Peyer's patch (tissue), 4 donors: ENCODE data around the gene BTBD7. TPM values are rescaled to one million over a fixed set of nuclear protein-coding genes. Genes with fewer than 3 reads are reported as not detected.

Source experiments
- DNase-seq, 3 donors: peaks; one replicate each; pipeline ENCODE4 v3.0.0-alpha.2; 2017 to 2019
- H3K27ac ChIP-seq, 4 donors: fragments of 200-600 bp; sonication (generic); one replicate each; pipeline ENCODE4 v1.5.1; 2016 to 2019
- H3K27me3 ChIP-seq, 2 donors: fragments of 200-600 bp; sonication (generic); one replicate each; pipeline ENCODE4 v1.5.1; 2019
- H3K36me3 ChIP-seq, 3 donors: fragments of 200-600 bp; sonication (generic); one replicate each; pipeline ENCODE4 v1.5.1; 2016 to 2019
- H3K4me1 ChIP-seq, 4 donors: fragments of 200-600 bp; sonication (generic); one replicate each; pipeline ENCODE4 v1.5.1; 2016 to 2019
- H3K4me3 ChIP-seq, 4 donors: fragments of 200-600 bp; sonication (generic); 1 replicate in 3 of 4; 2 replicates in 1 of 4; pipeline ENCODE4 v1.5.1; 2016 to 2019; ENCODE audit warnings: mild to moderate bottlenecking in 1 of 4
- H3K9me3 ChIP-seq, 4 donors: fragments of 200-600 bp; sonication (generic); one replicate each; pipeline ENCODE4 v1.5.1; 2016 to 2019; ENCODE audit warnings: mild to moderate bottlenecking in 1 of 4
- CTCF ChIP-seq, 6 experiments: fragments of 450-650 bp in 4 of 6; fragments of 200-600 bp in 2 of 6; sonication (generic) in 1 of 6; IDR thresholded peaks; one replicate each; pipeline ENCODE4 v1.5.1; 2017 to 2019; ENCODE audit warnings: antibody characterized with exemption in 6 of 6, mild to moderate bottlenecking in 3 of 6, moderate library complexity in 1 of 6
- POLR2A ChIP-seq, 2 donors: fragments of 450-650 bp; IDR thresholded peaks; one replicate each; pipeline ENCODE4 v1.5.1; 2017; ENCODE audit warnings: antibody characterized with exemption in 2 of 2, mild to moderate bottlenecking in 2 of 2, moderate library complexity in 2 of 2
- total RNA-seq, 4 donors: library from RNA; depleted of rRNA; stranded (reverse); fragments of >200 nt; gene quantifications; one replicate each; pipeline ENCODE4 v1.1.0, GENCODE V29; 2016

The BTBD7 gene
- total RNA-seq, 4 donors from 2014 or later, result 28.1 to 38.1 (median 32.2) TPM

- Histone ChIP-seq H3K4me3 (no peak overlapping the region), H3K9me3 (no peaks in the 10 kb centered on the region), H3K36me3 (no peaks in the 10 kb centered on the region), H3K27ac (no peak overlapping the region), H3K27me3 (no peaks in the 10 kb centered on the region), H3K4me1 (peaks cover 0 to 45% (median 4%) of the 10 kb centered on the region in 4 donors)
- no peak for TF ChIP-seq POLR2A (IDR thresholded peaks at IDR 0.05)
- TF ChIP-seq CTCF (IDR thresholded peaks at IDR 0.05), result no peak
- no peak for DNase-seq
Measured at GRCh38 chr14:93326196-93326595, 6.6 kb downstream of the BTBD7 start.

- Histone ChIP-seq H3K27ac (no peak overlapping the region), H3K4me3 (no peak overlapping the region), H3K27me3 (no peaks in the 10 kb centered on the region), H3K36me3 (no peaks in the 10 kb centered on the region), H3K4me1 (peaks cover 0 to 23% (median 0%) of the 10 kb centered on the region in 4 donors), H3K9me3 (no peaks in the 10 kb centered on the region)
- TF ChIP-seq POLR2A (IDR thresholded peaks at IDR 0.05) (no peak), CTCF (IDR thresholded peaks at IDR 0.05) (no peak)
- no peak for DNase-seq
Measured at GRCh38 chr14:93323600-93324174, 9.1 kb downstream of the BTBD7 start.

GRCh38 chr14:93322929-93323599 is 9.8 kb downstream of the BTBD7 start:
- H3K36me3 ChIP-seq, result no peaks in the 10 kb centered on the region
- H3K27me3 ChIP-seq, result no peaks in the 10 kb centered on the region
- no peak for TF ChIP-seq POLR2A (IDR thresholded peaks at IDR 0.05)
- TF ChIP-seq CTCF (IDR thresholded peaks at IDR 0.05), result no peak
- H3K4me1 ChIP-seq, result peaks cover 0 to 27% (median 1%) of the 10 kb centered on the region in 4 donors
- no peaks in the 10 kb centered on the region for H3K9me3 ChIP-seq
- H3K27ac ChIP-seq, result no peak overlapping the region
- H3K4me3 ChIP-seq, result no peak overlapping the region
- DNase-seq, result no peak

GRCh38 chr14:93320489-93320888 is 12.3 kb downstream of the BTBD7 start:
- no peaks in the 10 kb centered on the region for H3K36me3 ChIP-seq
- no peak overlapping the region for H3K4me3 ChIP-seq
- H3K4me1 ChIP-seq, result peaks cover 0 to 39% (median 4%) of the 10 kb centered on the region in 4 donors
- no peaks in the 10 kb centered on the region for H3K27me3 ChIP-seq
- H3K9me3 ChIP-seq, result no peaks in the 10 kb centered on the region
- no peak for DNase-seq
- TF ChIP-seq CTCF (IDR thresholded peaks at IDR 0.05) (no peak), POLR2A (IDR thresholded peaks at IDR 0.05) (no peak)
- H3K27ac ChIP-seq, result no peak overlapping the region

- peaks cover 0 to 39% (median 4%) of the 10 kb centered on the region in 4 donors for H3K4me1 ChIP-seq
- no peak for DNase-seq
Measured at GRCh38 chr14:93319958-93320357, 12.9 kb downstream of the BTBD7 start.

More at GRCh38 chr14:93319958-93320357, 12.9 kb downstream of the BTBD7 start:
- H3K9me3 ChIP-seq, result no peaks in the 10 kb centered on the region
- no peak overlapping the region for H3K27ac ChIP-seq
- H3K36me3 ChIP-seq, result no peaks in the 10 kb centered on the region
- no peaks in the 10 kb centered on the region for H3K27me3 ChIP-seq
- TF ChIP-seq CTCF (IDR thresholded peaks at IDR 0.05), result no peak
- H3K4me3 ChIP-seq, result no peak overlapping the region
